IPS-20b (cell line): ENCODE data around the gene CACNB4.

Experiments used
- H3K27ac ChIP-seq: one replicate; pipeline ENCODE4 v1.5.1; 2013; ENCODE audit warnings: low read length
- H3K27me3 ChIP-seq: 2 replicates; pipeline ENCODE4 v1.6.1; 2013; ENCODE audit warnings: mild to moderate bottlenecking, low read length, inconsistent platforms; ENCODE audit not compliant: insufficient read depth
- H3K36me3 ChIP-seq: 2 replicates; pipeline ENCODE4 v1.6.1; 2013; ENCODE audit warnings: low read depth, mild to moderate bottlenecking, inconsistent platforms, low read length, moderate library complexity; ENCODE audit not compliant: insufficient read depth
- H3K4me1 ChIP-seq: 2 replicates; pipeline ENCODE4 v1.6.1; 2013; ENCODE audit warnings: mild to moderate bottlenecking, control low read depth, inconsistent platforms, low read length, moderate library complexity; ENCODE audit not compliant: insufficient read depth
- H3K4me3 ChIP-seq: 2 replicates; pipeline ENCODE4 v1.5.1; 2013; ENCODE audit warnings: mild to moderate bottlenecking, low read length, inconsistent platforms
- H3K9ac ChIP-seq: 2 replicates; pipeline ENCODE4 v1.6.1; 2013; ENCODE audit warnings: low read depth, mild to moderate bottlenecking, inconsistent platforms, low read length, moderate library complexity
- H3K9me3 ChIP-seq: 2 replicates; pipeline ENCODE4 v1.6.1; 2013; ENCODE audit warnings: mild to moderate bottlenecking, low read depth, low read length, inconsistent platforms; ENCODE audit not compliant: insufficient read depth

Gene CACNB4

GRCh38 chr2:151853070-151853758 lies 245.6 kb downstream of the CACNB4 start:
- H3K9ac ChIP-seq: no peak overlapping the region
- H3K9me3 ChIP-seq: no peaks in the 10 kb centered on the region
- H3K36me3 ChIP-seq: no peaks in the 10 kb centered on the region
- H3K4me1 ChIP-seq: no peaks in the 10 kb centered on the region
- no peaks in the 10 kb centered on the region for H3K27me3 ChIP-seq
- H3K4me3 ChIP-seq: no peak overlapping the region
- no peak overlapping the region for H3K27ac ChIP-seq

DNA sequence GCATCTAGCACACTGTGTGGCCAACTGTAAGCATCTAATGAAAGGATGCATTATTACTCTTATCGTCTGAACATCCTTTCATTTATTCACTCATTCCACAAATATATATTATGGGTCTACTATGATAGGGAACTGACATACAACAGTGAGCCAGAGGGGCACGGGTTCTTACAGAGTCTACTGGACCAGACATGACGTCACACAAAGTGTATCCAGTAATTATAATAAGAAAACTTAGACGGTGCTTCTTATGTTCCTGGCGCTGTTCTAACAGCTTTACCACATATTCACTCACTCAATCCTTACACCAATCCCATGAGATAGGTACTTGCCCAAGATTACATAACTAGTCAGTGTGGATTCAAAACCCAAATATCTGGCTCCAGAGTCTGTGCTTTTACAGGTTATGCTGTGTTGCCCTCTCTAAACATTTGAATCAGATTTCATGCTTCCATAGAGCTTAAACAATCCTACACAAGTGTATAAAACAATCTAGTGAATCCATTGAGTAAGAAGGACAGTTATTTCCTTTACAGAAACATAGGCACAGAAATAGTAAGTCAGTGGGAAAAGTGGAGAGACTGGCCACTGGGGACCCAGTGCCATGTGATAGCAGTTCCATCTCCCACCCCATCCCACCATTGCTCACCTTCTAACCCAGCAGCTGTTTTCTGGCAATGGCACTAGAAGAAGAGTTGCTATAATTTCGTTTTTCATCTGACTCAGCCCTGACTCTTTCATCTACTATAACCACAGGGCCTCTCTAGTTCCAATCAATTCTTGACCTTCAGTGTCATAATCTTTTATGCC lies 246.4 kb downstream of the CACNB4 start:
- H3K4me3 ChIP-seq: no peak overlapping the region
- no peaks in the 10 kb centered on the region for H3K36me3 ChIP-seq
- no peak overlapping the region for H3K27ac ChIP-seq
- H3K27me3 ChIP-seq: no peaks in the 10 kb centered on the region
- H3K9me3 ChIP-seq: no peaks in the 10 kb centered on the region
- H3K4me1 ChIP-seq: no peaks in the 10 kb centered on the region
- H3K9ac ChIP-seq: no peak overlapping the region

GRCh38 chr2:151851761-151852160 lies 247.1 kb downstream of the CACNB4 start:
- Histone ChIP-seq H3K27ac (no peak overlapping the region), H3K9ac (no peak overlapping the region), H3K9me3 (no peaks in the 10 kb centered on the region), H3K27me3 (no peaks in the 10 kb centered on the region), H3K36me3 (no peaks in the 10 kb centered on the region), H3K4me3 (no peak overlapping the region), H3K4me1 (no peaks in the 10 kb centered on the region)

DNA sequence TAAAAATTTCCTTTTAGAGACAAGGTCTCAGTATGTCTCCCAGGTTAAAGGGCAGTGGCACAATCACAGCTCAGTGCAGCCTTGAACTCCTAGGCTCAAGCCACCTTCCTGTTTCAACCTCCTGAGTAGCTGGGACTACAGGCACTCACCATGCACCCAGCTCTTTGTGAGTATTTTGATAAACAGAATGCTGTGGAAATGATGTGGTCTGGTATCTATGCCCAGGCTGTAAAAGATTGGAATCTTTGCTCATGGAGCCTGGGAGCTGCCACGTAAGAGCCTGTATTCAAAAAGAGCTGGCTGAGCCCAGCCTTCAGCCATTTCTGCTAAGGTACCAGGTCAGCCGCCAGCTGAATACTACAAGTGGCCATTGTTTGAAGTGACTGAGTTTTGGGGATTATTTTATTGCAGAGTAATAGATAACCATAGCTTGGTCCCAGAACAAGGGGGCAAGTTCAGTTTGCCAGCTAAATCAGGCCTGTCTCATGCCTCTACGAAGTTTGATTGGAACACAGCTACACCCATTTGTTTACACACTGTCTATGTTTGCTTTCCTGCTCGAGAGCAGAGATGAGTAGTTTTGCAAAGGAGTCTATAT lies 249.3 kb downstream of the CACNB4 start:
- Histone ChIP-seq H3K27ac (no peak overlapping the region), H3K4me3 (no peak overlapping the region), H3K4me1 (no peaks in the 10 kb centered on the region), H3K9ac (no peak overlapping the region), H3K36me3 (no peaks in the 10 kb centered on the region), H3K27me3 (no peaks in the 10 kb centered on the region), H3K9me3 (no peaks in the 10 kb centered on the region)

GRCh38 chr2:151845884-151846283 lies 253.0 kb downstream of the CACNB4 start:
- H3K27ac ChIP-seq: no peak overlapping the region
- H3K27me3 ChIP-seq: no peaks in the 10 kb centered on the region
- H3K9ac ChIP-seq: no peak overlapping the region
- no peak overlapping the region for H3K4me3 ChIP-seq
- no peaks in the 10 kb centered on the region for H3K4me1 ChIP-seq
- no peaks in the 10 kb centered on the region for H3K36me3 ChIP-seq
- no peaks in the 10 kb centered on the region for H3K9me3 ChIP-seq

- Histone ChIP-seq H3K9me3 (no peaks in the 10 kb centered on the region), H3K4me1 (no peaks in the 10 kb centered on the region), H3K4me3 (no peak overlapping the region), H3K9ac (no peak overlapping the region), H3K27me3 (no peaks in the 10 kb centered on the region), H3K27ac (no peak overlapping the region), H3K36me3 (no peaks in the 10 kb centered on the region)
Measured at GRCh38 chr2:151845481-151845880, 253.4 kb downstream of the CACNB4 start.

DNA sequence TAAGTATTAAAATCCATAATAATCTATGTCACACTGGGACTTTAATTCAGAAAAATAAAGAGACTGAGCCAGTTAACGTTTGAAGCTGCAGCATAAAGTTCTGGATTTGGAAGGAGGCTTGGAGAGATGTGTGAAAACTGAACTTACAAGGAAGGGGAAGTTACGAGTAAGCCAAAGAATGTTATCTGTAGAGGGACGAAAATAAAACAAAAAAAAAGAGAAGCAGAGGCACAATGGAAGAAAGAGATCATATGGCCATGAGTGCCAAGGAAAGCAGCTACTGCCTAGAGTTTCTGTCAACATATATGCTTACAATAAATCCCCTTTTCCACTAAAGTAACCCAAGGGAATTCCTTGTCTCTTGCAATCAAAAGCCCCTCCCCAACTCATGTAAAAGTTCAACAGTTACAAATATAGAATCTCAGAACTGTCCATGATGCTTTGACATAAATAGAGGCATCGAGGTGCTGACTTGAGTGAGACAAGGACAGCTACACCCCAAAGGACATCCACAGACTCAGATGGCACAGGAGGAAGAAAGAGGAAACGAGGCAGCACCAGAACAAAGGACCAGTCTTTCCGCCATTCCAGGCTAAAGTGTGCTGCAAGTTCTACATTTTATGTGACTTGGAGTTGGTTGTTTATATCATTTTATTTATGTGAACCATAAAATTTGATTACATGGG lies 254.5 kb downstream of the CACNB4 start:
- no peaks in the 10 kb centered on the region for H3K27me3 ChIP-seq
- no peak overlapping the region for H3K27ac ChIP-seq
- H3K4me1 ChIP-seq: no peaks in the 10 kb centered on the region
- H3K36me3 ChIP-seq: no peaks in the 10 kb centered on the region
- no peak overlapping the region for H3K9ac ChIP-seq
- no peak overlapping the region for H3K4me3 ChIP-seq
- H3K9me3 ChIP-seq: no peaks in the 10 kb centered on the region

DNA sequence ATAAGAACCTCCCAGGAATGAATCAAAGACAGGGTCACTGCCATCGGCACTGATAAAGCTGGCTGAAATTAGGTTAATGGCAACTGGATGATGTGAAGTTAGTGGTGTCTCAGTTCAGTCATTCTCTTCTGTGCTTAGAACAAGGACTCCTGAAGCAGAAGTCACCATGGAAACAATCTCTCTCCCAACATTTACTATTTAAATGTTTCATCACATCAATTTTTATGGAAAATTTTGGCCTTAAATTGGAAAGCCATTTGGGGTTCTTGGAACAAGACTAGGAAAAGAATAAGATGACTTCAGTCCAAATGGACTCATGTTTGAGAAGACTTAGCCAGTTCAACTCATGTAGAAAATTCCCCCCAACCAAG lies 255.2 kb downstream of the CACNB4 start:
- Histone ChIP-seq H3K9ac (no peak overlapping the region), H3K4me1 (no peaks in the 10 kb centered on the region), H3K27me3 (no peaks in the 10 kb centered on the region), H3K36me3 (no peaks in the 10 kb centered on the region), H3K4me3 (no peak overlapping the region), H3K27ac (no peak overlapping the region), H3K9me3 (no peaks in the 10 kb centered on the region)

- no peaks in the 10 kb centered on the region for H3K36me3 ChIP-seq
- no peak overlapping the region for H3K9ac ChIP-seq
- H3K27ac ChIP-seq: no peak overlapping the region
- H3K9me3 ChIP-seq: no peaks in the 10 kb centered on the region
- H3K27me3 ChIP-seq: no peaks in the 10 kb centered on the region
- no peak overlapping the region for H3K4me3 ChIP-seq
- no peaks in the 10 kb centered on the region for H3K4me1 ChIP-seq
Measured at GRCh38 chr2:151842830-151843690, 255.8 kb downstream of the CACNB4 start.

- Histone ChIP-seq H3K36me3 (no peaks in the 10 kb centered on the region), H3K27ac (no peak overlapping the region), H3K27me3 (no peaks in the 10 kb centered on the region), H3K9me3 (no peaks in the 10 kb centered on the region), H3K9ac (no peak overlapping the region), H3K4me1 (no peaks in the 10 kb centered on the region), H3K4me3 (no peak overlapping the region)
Measured at GRCh38 chr2:151841047-151841424, 257.8 kb downstream of the CACNB4 start.
